HG02884 (cell line): ENCODE data around the gene RBM41.

Experiments
- ATAC-seq: cut with Tn5 transposase; IDR thresholded peaks from one replicate; pipeline ENCODE4 v1.9.1; 2021; ENCODE audit warnings: mild to moderate bottlenecking, moderate library complexity; ENCODE audit not compliant: unreplicated experiment

The RBM41 gene

DNA sequence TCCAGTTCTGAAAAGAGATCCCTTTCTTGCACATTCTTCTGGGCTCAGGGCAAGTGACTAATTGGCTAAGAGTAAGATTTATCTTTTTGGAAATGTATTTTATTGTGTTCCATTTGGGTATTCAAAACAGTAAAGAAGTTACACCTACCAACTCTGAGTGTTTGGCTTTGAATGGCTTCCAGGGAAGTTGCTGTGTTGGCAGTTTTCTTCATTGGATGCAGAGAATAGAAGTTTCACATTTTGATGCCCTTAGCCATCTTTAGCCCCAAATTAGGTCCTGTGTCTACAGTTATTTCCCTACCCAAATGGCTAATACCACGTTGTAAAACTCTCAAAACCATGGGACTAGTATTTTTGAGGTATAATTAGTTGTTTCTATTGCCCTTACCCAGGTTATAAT, 88.9 kb downstream of the RBM41 start:
- no peak for ATAC-seq

DNA sequence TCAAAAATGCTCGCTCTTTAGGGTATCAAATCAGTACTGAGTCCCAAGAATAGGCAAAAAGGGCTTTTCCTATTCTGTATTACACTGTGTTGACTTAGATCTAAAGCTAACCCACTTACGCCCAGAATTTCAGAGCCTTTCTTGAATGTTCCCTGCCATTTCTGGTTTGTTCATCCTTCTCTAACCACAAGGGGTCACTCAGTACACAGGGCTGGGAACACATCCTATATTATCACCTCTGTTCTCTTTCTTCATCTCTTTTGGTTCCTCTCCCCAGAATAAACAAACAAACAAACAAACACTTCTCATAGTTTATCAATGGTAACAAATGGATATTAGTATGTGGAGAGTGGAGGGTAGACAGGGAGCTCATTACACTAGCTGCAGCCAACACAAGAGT, 93.1 kb downstream of the RBM41 start:
- no peak for ATAC-seq

DNA sequence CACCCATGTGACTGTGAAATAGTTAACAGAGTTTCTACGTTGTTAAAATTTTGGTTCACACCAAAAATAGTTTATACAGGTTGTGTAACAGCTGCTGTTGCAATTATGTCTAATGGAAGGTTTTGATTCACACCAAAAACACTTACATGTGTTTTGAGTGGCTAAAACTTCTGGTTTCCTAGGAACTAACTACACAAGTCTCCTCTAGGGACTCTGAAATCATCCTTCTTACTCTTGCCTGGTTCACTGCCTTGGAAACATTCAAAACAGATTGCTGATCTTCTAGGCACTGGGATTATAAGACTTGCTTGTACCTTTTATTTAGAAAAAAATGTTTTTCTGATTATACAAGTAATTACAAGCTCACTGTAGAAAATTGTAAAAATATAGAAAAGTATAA, 103.7 kb downstream of the RBM41 start:
- ATAC-seq, result no peak
